Neuronal stem cell (in vitro differentiated cells): ENCODE data around the gene GPER1.

Experiments
- DNase-seq: peaks from one replicate; pipeline ENCODE4 v3.0.0-alpha.2; 2013; ENCODE audit warnings: low spot score
- H2AFZ ChIP-seq: one replicate; pipeline ENCODE4 v1.6.1; 2013; ENCODE audit warnings: mild to moderate bottlenecking, low read length, inconsistent platforms
- H2AK5ac ChIP-seq: 2 replicates; pipeline ENCODE4 v1.6.1; 2013; ENCODE audit warnings: low read depth, mild to moderate bottlenecking, inconsistent platforms, low read length, moderate library complexity, mixed read lengths
- H2BK120ac ChIP-seq: 2 replicates; pipeline ENCODE4 v1.6.1; 2013; ENCODE audit warnings: low read depth, mild to moderate bottlenecking, inconsistent platforms, low read length, moderate library complexity, mixed read lengths
- H2BK12ac ChIP-seq: one replicate; pipeline ENCODE4 v1.6.1; 2013; ENCODE audit warnings: low read length, inconsistent platforms
- H2BK15ac ChIP-seq: 2 replicates; pipeline ENCODE4 v1.6.1; 2013; ENCODE audit warnings: mild to moderate bottlenecking, low read length, inconsistent platforms, mixed read lengths
- H2BK5ac ChIP-seq: one replicate; pipeline ENCODE4 v1.6.1; 2013; ENCODE audit warnings: inconsistent platforms, mild to moderate bottlenecking, low read length, moderate library complexity
- H3K14ac ChIP-seq: one replicate; pipeline ENCODE4 v1.6.1; 2013; ENCODE audit warnings: low read length, inconsistent platforms
- H3K18ac ChIP-seq: 2 replicates; pipeline ENCODE4 v1.6.1; 2013; ENCODE audit warnings: low read length, inconsistent platforms
- H3K23ac ChIP-seq: 2 replicates; pipeline ENCODE4 v1.6.1; 2013; ENCODE audit warnings: low read depth, mild to moderate bottlenecking, mixed read lengths, low read length, inconsistent platforms; ENCODE audit not compliant: poor library complexity
- H3K27ac ChIP-seq: replicated peaks from 3 replicates; pipeline ENCODE4 v1.5.1; 2013; ENCODE audit warnings: low read length, inconsistent platforms
- H3K27me3 ChIP-seq, 3 experiments: 2 replicates each; pipeline ENCODE4 v1.6.1; 2013; ENCODE audit warnings: low read length in 3 of 3, mild to moderate bottlenecking in 2 of 3, inconsistent platforms in 1 of 3, low read depth in 1 of 3, mixed read lengths in 1 of 3, moderate library complexity in 1 of 3; ENCODE audit not compliant: control insufficient read depth in 3 of 3, insufficient read depth in 3 of 3
- H3K36me3 ChIP-seq, 2 donors: replicated peaks in 1 of 2; 2 replicates each; pipeline ENCODE4 v1.6.1; 2013; ENCODE audit warnings: low read length in 2 of 2; ENCODE audit not compliant: control insufficient read depth in 2 of 2, insufficient read depth in 2 of 2
- H3K4ac ChIP-seq: 2 replicates; pipeline ENCODE4 v1.6.1; 2013; ENCODE audit warnings: inconsistent platforms, mild to moderate bottlenecking, low read length, moderate library complexity
- H3K4me1 ChIP-seq, 2 donors: 1 replicate in 1 of 2; 2 replicates in 1 of 2; pipeline ENCODE4 v1.6.1; 2013; ENCODE audit warnings: low read length in 2 of 2, low read depth in 1 of 2; ENCODE audit not compliant: control insufficient read depth in 2 of 2, insufficient read depth in 1 of 2
- H3K4me2 ChIP-seq: one replicate; pipeline ENCODE4 v1.6.1; 2013; ENCODE audit warnings: mild to moderate bottlenecking, low read length, inconsistent platforms; ENCODE audit not compliant: insufficient read depth, poor library complexity, severe bottlenecking
- H3K4me3 ChIP-seq, 2 donors: 2 replicates each; pipeline ENCODE4 v1.5.1; 2013; ENCODE audit warnings: low read length in 2 of 2, mild to moderate bottlenecking in 2 of 2, inconsistent platforms in 1 of 2, moderate library complexity in 1 of 2
- H3K79me1 ChIP-seq: one replicate; pipeline ENCODE4 v1.6.1; 2013; ENCODE audit warnings: low read depth, mild to moderate bottlenecking, inconsistent platforms, low read length, moderate library complexity
- H3K9ac ChIP-seq: one replicate; pipeline ENCODE4 v1.6.1; 2013; ENCODE audit warnings: mild to moderate bottlenecking, low read depth, low read length, inconsistent platforms; ENCODE audit not compliant: poor library complexity
- H3K9me3 ChIP-seq, 2 donors: replicated peaks in 1 of 2; 2 replicates each; pipeline versions ENCODE3 to v1.6.1; 2013; ENCODE audit warnings: low read length in 2 of 2, mild to moderate bottlenecking in 2 of 2, inconsistent platforms in 1 of 2, low read depth in 1 of 2, mixed read lengths in 1 of 2, moderate library complexity in 1 of 2; ENCODE audit not compliant: control insufficient read depth in 2 of 2, insufficient read depth in 1 of 2
- H4K8ac ChIP-seq: one replicate; pipeline ENCODE4 v1.6.1; 2013; ENCODE audit warnings: low read depth, mild to moderate bottlenecking, inconsistent platforms, low read length, moderate library complexity
- H4K91ac ChIP-seq: one replicate; pipeline ENCODE4 v1.6.1; 2013; ENCODE audit warnings: low read length, low read depth, mild to moderate bottlenecking, inconsistent platforms; ENCODE audit not compliant: poor library complexity
- WGBS, 2 donors: extraction: QIAGEN DNeasy Blood & Tissue Kit; methylation state at CpG; one replicate each; pipeline ENCODE4 v1.1.7; 2013; ENCODE audit warnings: missing lambda C conversion rate in 2 of 2, mixed read lengths in 1 of 2; ENCODE audit not compliant: insufficient read length in 2 of 2, insufficient replicate concordance in 1 of 2; ENCODE audit errors: extremely low coverage in 2 of 2; 5-methylcytosine and 5-hydroxymethylcytosine counted together

Gene GPER1

GRCh38 chr7:1049006-1049741, 38.7 kb upstream of the GPER1 start:
- H3K4me3 ChIP-seq: no peak overlapping the region
- no peak overlapping the region for H2BK12ac ChIP-seq
- no peak overlapping the region for H4K91ac ChIP-seq
- H3K27me3 ChIP-seq: no peaks in the 10 kb centered on the region
- no peak overlapping the region for H2AK5ac ChIP-seq
- no peak overlapping the region for H4K8ac ChIP-seq
- no peak overlapping the region for H3K4me2 ChIP-seq
- no peak for DNase-seq
- peak overlapping the region; percentile 45 for H3K18ac ChIP-seq
- no peak overlapping the region for H3K27ac ChIP-seq
- no CpG with 5 or more reads among the region's 23 CpGs for WGBS, 2 donors
- H3K4me1 ChIP-seq: peaks cover 28 to 32% of the 10 kb centered on the region in 2 donors
- no peaks in the 10 kb centered on the region for H3K36me3 ChIP-seq
- no peak overlapping the region for H2AFZ ChIP-seq
- peak overlapping the region; percentile 61 for H3K9ac ChIP-seq
- no peaks in the 10 kb centered on the region for H3K9me3 ChIP-seq
- no peak overlapping the region for H2BK15ac ChIP-seq
- H3K79me1 ChIP-seq: no peaks in the 10 kb centered on the region
- H2BK120ac ChIP-seq: no peak overlapping the region
- H3K14ac ChIP-seq: no peak overlapping the region
- H3K23ac ChIP-seq: no peak overlapping the region
- no peak overlapping the region for H3K4ac ChIP-seq
- H2BK5ac ChIP-seq: peak overlapping the region; percentile 32

- H3K23ac ChIP-seq: no peak overlapping the region
- H3K4me1 ChIP-seq: peaks cover 30 to 38% of the 10 kb centered on the region in 2 donors
- no peak overlapping the region for H2BK5ac ChIP-seq
- H3K27ac ChIP-seq: no peak overlapping the region
- no peak overlapping the region for H3K4me2 ChIP-seq
- no peak overlapping the region for H3K14ac ChIP-seq
- H3K9me3 ChIP-seq: no peaks in the 10 kb centered on the region
- no peak overlapping the region for H3K9ac ChIP-seq
- H3K36me3 ChIP-seq: no peaks in the 10 kb centered on the region
- H2BK12ac ChIP-seq: no peak overlapping the region
- H2AFZ ChIP-seq: no peak overlapping the region
- no peak for DNase-seq
- no peak overlapping the region for H2BK120ac ChIP-seq
- no peaks in the 10 kb centered on the region for H3K27me3 ChIP-seq
- no peak overlapping the region for H2BK15ac ChIP-seq
- H2AK5ac ChIP-seq: no peak overlapping the region
- no CpG with 5 or more reads among the region's 8 CpGs for WGBS, 2 donors
- no peak overlapping the region for H3K4ac ChIP-seq
- no peak overlapping the region for H4K91ac ChIP-seq
- no peak overlapping the region for H3K18ac ChIP-seq
- no peak overlapping the region for H4K8ac ChIP-seq
- no peak overlapping the region for H3K4me3 ChIP-seq
- H3K79me1 ChIP-seq: peaks cover 2% of the 10 kb centered on the region
These were observed 38.1 kb upstream of the GPER1 start for GRCh38 chr7:1049801-1050200.

DNA sequence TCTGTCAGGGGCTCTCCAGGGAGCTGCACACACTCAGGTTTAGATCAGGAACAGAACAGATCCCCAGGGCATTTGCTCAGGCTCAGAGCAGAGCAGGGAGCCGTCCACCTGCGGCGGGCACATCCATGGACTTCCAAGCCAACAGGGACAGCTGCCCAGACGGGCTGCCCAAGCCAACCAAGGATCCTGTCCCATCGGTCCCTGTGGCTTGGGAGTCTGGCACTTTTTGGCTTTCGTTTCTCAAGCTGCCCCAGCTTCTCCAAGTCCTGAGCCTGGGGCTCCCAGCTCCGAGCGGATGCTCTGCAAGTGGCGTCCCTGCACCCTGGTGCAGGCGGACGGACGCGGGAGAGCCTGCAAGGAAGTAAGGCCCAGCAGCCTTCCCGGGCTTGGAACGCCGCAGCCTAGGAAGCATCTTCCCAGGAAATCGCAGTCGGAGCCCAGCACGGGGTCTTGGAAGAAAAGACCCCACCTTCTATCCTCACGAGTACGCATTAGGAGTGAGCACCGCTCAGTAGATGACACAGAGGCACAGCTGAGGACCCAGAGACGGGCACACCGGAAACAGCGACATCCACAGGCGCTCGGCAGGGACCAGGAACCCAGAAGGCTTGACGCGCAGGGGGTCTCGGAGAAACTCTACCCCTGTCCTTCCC, 37.5 kb upstream of the GPER1 start:
- peak overlapping the region; percentile 46 for H3K9ac ChIP-seq
- no peak overlapping the region for H2BK120ac ChIP-seq
- no peak overlapping the region for H4K8ac ChIP-seq
- peaks cover 3% of the 10 kb centered on the region for H3K79me1 ChIP-seq
- no peak for DNase-seq
- no peak overlapping the region for H3K23ac ChIP-seq
- no peak overlapping the region for H2BK15ac ChIP-seq
- WGBS, 2 donors: no CpG with 5 or more reads among the region's 30 CpGs
- peak overlapping the region; percentile 46 for H3K18ac ChIP-seq
- H3K14ac ChIP-seq: peak overlapping the region; percentile 5
- H2BK12ac ChIP-seq: no peak overlapping the region
- H2BK5ac ChIP-seq: peak overlapping the region; percentile 10
- no peak overlapping the region for H2AFZ ChIP-seq
- H3K9me3 ChIP-seq: no peaks in the 10 kb centered on the region
- peak overlapping the region; percentile 60 for H2AK5ac ChIP-seq
- H3K4me1 ChIP-seq: peaks cover 31 to 40% of the 10 kb centered on the region in 2 donors
- H3K4me3 ChIP-seq: no peak overlapping the region
- H4K91ac ChIP-seq: no peak overlapping the region
- no peak overlapping the region for H3K4me2 ChIP-seq
- no peaks in the 10 kb centered on the region for H3K27me3 ChIP-seq
- H3K36me3 ChIP-seq: no peaks in the 10 kb centered on the region
- no peak overlapping the region for H3K4ac ChIP-seq
- no peak overlapping the region for H3K27ac ChIP-seq

GRCh38 chr7:1050956-1051690, 36.8 kb upstream of the GPER1 start:
- Histone ChIP-seq H4K8ac (no peak overlapping the region), H3K36me3 (no peaks in the 10 kb centered on the region), H3K4me2 (no peak overlapping the region), H3K27me3 (no peaks in the 10 kb centered on the region), H2BK15ac (no peak overlapping the region), H3K23ac (peak overlapping the region; percentile 27), H2BK120ac (no peak overlapping the region), H2AFZ (no peak overlapping the region), H3K14ac (no peak overlapping the region), H3K4me3 (no peak overlapping the region), H3K9me3 (no peaks in the 10 kb centered on the region), H3K79me1 (peaks cover 6% of the 10 kb centered on the region), H4K91ac (no peak overlapping the region), H2AK5ac (peak overlapping the region; percentile 60), H3K4ac (no peak overlapping the region), H3K27ac (no peak overlapping the region), H2BK5ac (peak overlapping the region; percentile 10), H3K18ac (peak overlapping the region; percentile 46), H3K4me1 (peaks cover 33 to 40% of the 10 kb centered on the region in 2 donors), H2BK12ac (no peak overlapping the region), H3K9ac (peak overlapping the region; percentile 46)
- no CpG with 5 or more reads among the region's 22 CpGs for WGBS, 2 donors
- DNase-seq: no peak
